HG02759 (cell line): ENCODE results near the gene CACNG1.
"Not testable (repeated sequence)": the region's sequence is repeated elsewhere in the genome, so short reads cannot be mapped to it uniquely, and the experiment has no call there.

Experiments used
- ATAC-seq: cut with Tn5 transposase; IDR thresholded peaks from one replicate; pipeline ENCODE4 v1.9.1; 2021; ENCODE audit warnings: mild to moderate bottlenecking, moderate library complexity; ENCODE audit not compliant: unreplicated experiment

CACNG1 gene

GRCh38 chr17:67024736-67025135 is 19.6 kb upstream of the CACNG1 start:
- no peak for ATAC-seq

DNA sequence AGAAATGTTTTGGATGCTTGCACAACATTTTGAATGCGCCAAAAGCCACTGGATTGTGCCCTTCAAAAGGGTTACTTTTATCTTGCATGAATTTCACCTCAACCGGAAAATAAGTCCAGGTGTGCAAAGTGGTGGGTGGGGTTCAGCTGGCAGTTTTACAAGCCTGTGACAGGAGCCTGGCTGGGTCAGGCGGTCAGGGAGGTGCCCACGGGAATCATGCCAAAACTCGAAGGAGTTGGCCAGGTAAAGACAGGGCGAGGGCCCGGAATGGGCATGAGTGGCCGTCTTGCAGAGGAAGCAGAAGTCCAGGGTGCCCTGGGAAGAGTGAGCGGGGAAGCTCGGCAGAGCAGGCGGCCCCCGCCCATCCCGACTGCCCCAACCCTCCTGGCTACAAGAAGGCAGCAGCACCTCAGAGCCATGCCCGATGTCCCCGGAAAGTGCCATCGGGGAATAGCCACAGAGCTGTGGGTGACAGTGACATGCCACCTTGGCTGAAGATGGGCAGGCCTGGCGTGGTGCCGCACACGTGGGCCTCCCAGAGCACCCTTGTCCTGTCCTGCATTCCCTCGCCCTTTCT is 19.1 kb upstream of the CACNG1 start:
- ATAC-seq, result no peak

DNA sequence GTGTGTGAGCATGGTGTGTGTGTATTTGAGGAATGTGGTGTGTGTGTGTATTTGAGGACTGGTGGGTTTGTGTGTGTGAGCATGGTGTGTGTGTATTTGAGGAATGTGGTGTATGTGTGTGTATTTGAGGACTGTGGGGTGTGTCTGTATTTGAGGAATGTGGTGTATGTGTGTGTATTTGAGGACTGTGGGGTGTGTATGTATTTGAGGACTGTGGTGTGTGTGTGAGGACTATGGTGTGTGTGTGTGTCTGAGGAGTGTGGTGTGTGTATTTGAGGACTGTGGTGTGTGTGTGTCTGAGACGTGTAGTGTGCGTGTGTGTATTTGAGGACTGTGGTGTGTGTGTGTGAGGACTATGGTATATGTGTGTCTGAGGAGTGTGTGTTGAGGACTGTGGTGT is 18.0 kb upstream of the CACNG1 start:
- no peak for ATAC-seq

DNA sequence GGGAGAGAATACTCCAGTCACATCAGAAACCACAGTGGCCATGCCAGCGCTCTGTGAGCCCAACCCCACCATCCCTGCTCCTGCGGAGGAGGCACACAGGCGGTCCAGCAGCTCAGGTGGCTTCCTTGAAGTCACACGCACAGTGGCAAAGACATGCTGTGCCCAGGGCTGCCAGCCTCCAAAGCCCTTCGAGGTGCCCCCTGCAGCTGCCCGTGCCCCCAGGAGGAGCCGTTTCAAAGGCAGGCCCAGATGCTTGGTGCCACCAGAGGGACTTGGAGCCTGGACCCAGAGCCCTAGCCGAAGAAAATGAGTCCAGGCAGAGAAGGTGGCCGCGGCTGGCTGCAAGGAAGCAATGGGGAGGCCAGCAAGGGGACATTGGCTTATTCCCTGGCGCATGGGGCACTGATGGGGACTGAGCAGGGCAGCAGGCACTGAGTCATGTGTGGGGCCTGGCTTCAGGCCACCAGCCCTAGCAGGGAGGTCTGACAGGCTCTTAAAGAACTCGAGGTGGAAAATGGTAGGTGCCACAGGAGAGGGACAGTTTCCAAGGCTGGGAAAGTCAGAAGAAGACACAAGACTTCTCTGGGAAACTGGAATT is 17.2 kb upstream of the CACNG1 start:
- ATAC-seq, result no peak

DNA sequence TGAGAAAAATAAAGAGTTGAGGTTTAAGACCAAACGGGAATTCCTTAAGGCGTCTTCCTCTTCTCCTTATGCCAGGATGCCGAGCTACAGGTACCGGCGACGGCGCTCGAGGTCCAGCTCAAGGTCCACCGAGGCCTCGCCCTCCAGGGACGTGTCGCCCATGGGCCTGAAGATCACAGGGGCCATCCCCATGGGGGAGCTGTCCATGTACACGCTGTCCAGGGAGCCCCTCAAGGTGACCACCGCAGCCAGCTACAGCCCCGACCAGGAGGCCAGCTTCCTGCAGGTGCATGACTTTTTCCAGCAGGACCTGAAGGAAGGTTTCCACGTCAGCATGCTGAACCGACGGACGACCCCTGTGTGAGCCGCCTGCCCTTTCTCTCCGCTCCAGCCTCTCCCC is 13.7 kb upstream of the CACNG1 start:
- no peak for ATAC-seq

DNA sequence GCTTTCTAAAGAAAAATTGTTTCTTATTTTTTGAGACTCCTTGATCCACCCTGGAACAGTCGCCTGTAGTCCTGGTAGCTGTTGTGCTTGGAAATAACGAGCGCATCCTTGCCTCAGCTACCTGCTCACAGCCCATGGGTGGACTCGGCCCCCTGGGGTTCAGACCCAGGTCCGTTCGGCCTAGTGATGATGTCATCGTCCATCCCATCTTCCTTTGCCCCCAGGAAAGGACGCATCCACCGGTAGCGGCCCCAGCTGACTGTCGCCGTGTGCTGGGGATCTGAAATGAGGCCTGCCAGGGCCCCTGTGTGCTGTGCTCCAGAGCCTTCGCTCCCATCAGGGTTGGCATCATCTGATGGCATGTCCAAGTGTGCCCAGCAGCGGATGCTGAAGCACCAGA is 12.0 kb upstream of the CACNG1 start:
- ATAC-seq, result no peak

GRCh38 chr17:67032985-67033384 is 11.4 kb upstream of the CACNG1 start:
- ATAC-seq, result no peak

- ATAC-seq, result no peak
Measured at GRCh38 chr17:67033613-67034012, 10.7 kb upstream of the CACNG1 start.

- no peak for ATAC-seq
Measured at GRCh38 chr17:67035131-67036083, 8.9 kb upstream of the CACNG1 start.

GRCh38 chr17:67038861-67039365 is 5.4 kb upstream of the CACNG1 start:
- no peak for ATAC-seq

DNA sequence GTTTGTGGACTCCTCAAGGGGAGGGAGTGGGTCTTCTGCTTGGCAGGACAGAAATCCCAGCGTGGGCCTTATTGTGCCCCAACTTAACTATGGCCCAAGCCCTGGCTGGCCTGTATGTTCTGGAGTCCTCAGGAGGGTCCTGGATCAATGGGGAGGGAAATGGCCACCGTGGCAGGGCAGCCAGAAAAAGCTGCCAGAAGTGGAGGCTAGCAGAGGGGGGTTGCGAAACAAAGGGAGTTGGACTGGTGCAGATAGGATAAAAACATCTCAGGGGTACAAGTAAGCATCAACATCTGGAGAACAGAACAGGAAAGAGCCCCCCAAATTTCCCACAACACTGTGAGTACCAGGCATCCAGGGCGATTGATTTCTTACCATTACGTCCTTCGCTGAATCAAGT is 3.7 kb upstream of the CACNG1 start:
- ATAC-seq, result no peak

DNA sequence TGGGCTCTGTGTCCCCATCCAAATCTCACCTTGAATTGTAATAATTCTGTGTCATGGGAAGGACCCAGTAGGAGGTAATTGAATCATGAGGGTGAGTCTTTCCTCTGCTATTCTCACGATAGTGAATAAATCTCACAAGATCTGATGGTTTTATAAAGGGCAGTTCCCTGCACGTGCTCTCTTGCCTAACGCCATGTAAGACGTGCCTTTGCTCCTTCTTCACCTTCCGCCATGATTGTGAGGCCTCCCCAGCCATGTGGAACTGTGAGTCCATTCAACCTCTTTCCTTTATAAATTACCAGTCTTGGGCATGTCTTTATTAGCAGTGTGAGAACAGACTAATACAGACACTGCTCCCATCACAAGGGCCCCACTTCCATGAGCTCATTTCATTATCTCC is 3.2 kb upstream of the CACNG1 start:
- not testable (repeated sequence) for ATAC-seq

- ATAC-seq, result no peak
Measured at GRCh38 chr17:67041531-67041930, 2.8 kb upstream of the CACNG1 start.

- ATAC-seq, result no peak
Measured at GRCh38 chr17:67041941-67042899, 2.1 kb upstream of the CACNG1 start.

DNA sequence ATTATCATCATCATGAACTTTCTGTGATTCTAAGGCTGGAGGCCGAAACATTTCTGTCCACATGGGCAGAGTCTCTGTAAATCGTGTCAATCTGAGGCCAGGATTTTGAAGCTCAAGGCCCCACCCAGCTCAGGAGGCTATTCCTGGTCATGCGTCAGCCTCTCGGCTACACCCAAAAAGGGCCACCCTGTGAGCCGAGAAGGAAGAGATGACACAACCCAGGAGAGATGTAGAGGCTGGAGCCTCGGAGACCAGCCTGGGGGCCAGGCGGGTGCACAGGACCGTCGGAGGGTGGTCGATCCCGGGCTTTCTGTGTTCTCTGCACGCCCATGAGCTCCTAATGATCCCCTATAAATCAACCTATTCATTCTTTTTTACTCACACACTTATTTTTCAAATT is 1.1 kb upstream of the CACNG1 start:
- ATAC-seq, result no peak

- ATAC-seq, result no peak
Measured at GRCh38 chr17:67044940-67045339, 586 bp downstream of the CACNG1 start.

DNA sequence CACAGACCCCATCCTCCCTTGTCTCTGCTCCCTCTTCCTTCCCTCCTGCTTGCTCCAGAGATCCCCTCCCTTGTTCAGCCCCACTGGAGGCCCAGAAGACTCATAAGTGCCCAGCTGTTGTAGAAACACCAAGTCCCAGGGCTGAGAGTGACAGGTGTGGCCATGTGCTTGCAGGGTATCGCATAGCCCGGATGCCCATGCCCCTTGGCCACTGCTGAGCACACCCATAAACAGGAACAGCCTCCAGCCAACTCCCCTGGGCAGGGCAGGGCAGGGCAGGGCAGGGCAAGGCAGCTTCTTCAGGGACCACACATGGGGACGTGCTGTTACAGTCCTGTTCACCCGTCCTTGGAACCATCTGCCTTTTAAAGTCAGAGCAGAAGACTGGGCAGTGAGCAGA is 2.0 kb downstream of the CACNG1 start:
- no peak for ATAC-seq

DNA sequence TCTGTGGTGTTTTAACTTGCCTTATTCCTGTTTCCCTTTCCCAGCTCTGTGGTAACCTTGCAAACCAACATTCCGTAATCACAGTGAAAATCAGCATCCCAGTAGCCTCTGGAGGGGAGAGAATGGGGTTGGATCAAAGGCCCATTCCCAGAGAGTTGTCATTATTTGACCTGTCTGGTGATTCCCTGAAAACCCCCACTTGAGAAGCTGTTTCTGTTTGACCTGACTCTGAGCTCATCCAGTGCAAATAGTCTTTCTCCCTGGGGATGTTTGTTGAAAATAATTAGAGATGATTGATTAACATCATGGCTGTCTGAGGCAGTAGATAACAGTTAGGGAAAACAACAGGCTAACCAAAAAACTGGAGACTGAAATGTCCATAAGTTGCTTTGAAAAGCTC is 3.0 kb downstream of the CACNG1 start:
- no peak for ATAC-seq

DNA sequence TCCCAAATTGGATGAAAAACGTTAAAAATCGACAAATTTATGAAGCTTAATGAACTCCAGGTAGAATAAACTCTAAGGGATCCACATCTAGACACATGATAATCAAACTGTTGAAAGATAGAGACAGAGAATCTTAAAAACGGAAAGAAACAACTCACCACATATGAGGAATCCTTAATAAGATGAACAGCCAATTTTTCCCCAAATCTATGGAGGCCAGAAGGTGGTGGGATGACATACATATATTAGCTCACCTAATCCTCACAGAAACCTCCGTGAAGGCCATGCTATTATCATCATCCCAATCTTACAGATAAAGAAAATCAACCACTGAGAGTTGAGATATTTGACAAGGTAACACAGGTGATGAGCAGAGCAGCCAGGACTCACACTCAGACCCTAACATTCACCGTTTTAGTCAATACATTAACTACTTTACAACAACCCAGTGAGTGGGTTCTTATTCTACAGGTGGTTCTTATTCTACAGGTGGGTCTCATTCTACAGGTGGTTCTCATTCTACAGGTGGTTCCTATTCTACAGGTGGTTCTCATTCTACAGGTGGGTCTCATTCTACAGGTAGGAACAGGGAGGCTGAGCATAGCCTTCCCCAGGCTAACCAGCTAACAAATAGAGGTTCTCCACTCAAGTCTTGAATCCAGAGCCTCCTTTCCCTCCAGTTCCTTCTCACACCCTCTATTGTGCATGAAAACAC is 4.8 kb downstream of the CACNG1 start:
- ATAC-seq, result no peak

DNA sequence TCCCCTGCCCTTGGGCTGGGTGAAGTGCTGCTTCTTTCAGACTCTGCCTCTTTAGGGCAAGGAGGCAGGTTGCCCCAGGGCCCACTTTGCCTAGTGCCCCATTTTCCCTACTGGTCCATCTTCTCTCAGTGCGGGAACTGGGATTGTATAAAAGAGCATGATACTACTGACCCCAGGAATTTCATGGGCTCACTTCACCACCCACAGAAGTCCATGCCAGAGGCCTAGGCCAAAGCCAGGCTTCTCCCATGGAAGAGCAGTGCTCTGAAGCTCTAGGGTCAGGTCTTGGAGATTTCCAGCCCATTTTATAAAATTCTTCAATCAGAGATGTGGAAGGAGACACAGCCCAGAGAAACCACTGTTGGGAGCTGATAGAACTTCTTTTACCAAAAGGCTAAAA is 5.7 kb downstream of the CACNG1 start:
- no peak for ATAC-seq
